ENCODE measurements around the gene BANF2. TPM values are rescaled to one million over a fixed set of nuclear protein-coding genes. Genes with fewer than 3 reads are reported as not detected.

Gene BANF2
- total and polyA plus RNA-seq, 2 of the 13 experiments (the other 11 are each of a cell fraction or from before 2014, with no cell fraction given) = 0.35 TPM; not detected in 1

GRCh38 chr20:17750722-17751045 is 50.9 kb downstream of the BANF2 start (continued):
- peak; percentile 39; the same call in 1 of the 2 replicates for TF ChIP-seq ZFP91 (CRISPR knock-in tag; IDR thresholded peaks at IDR 0.05; ENCODE audit: borderline replicate concordance)
- TF ChIP-seq ZNF784 (CRISPR knock-in tag; IDR thresholded peaks at IDR 0.05; ENCODE audit: borderline replicate concordance) = no peak
- no peak for TF ChIP-seq ZNF530 (CRISPR knock-in tag; IDR thresholded peaks at IDR 0.05; ENCODE audit: low read depth)
- TF ChIP-seq SP140L (CRISPR knock-in tag; IDR thresholded peaks at IDR 0.05; ENCODE audit: borderline replicate concordance) = 0 out of 2 replicates have a peak, but pooled peaks have one; percentile 82
- no peak for TF ChIP-seq CENPBD1 (CRISPR knock-in tag; IDR thresholded peaks at IDR 0.05; ENCODE audit: borderline replicate concordance, low read depth)
- TF ChIP-seq DMAP1 (CRISPR knock-in tag; IDR thresholded peaks at IDR 0.05) = no peak
- TF ChIP-seq PTBP1 (IDR thresholded peaks at IDR 0.05; ENCODE audit: low read depth, low read length, poor library complexity, severe bottlenecking) = no peak
- no peak for TF ChIP-seq SIN3A (IDR thresholded peaks at IDR 0.05; ENCODE audit: borderline replicate concordance, low read depth, low read length)
- TF ChIP-seq IRF1 (CRISPR knock-in tag; IDR thresholded peaks at IDR 0.05; ENCODE audit: low read depth) = no peak
- 0 out of 2 replicates have a peak, but pooled peaks have one; percentile 5 for TF ChIP-seq ZNF225 (CRISPR knock-in tag; IDR thresholded peaks at IDR 0.05)
- no peak for TF ChIP-seq ZNF639 (CRISPR knock-in tag; conservative IDR thresholded peaks at IDR 0.05)
- no peak for TF ChIP-seq KMT2A (CRISPR knock-in tag; IDR thresholded peaks at IDR 0.05)
- no peak for TF ChIP-seq SIX1 (CRISPR knock-in tag; IDR thresholded peaks at IDR 0.05; ENCODE audit: borderline replicate concordance)
- TF ChIP-seq SOX5 (CRISPR knock-in tag; IDR thresholded peaks at IDR 0.05; ENCODE audit: borderline replicate concordance) = no peak
- TF ChIP-seq ZNF691 (CRISPR knock-in tag; IDR thresholded peaks at IDR 0.05; ENCODE audit: borderline replicate concordance, low read depth) = no peak
- TF ChIP-seq ZNF563 (CRISPR knock-in tag; IDR thresholded peaks at IDR 0.05) = 0 out of 2 replicates have a peak, but pooled peaks have one; percentile 38
- TF ChIP-seq RARG (CRISPR knock-in tag; IDR thresholded peaks at IDR 0.05; ENCODE audit: low read depth) = no peak
- TF ChIP-seq USF2 (IDR thresholded peaks at IDR 0.05; ENCODE audit: low read depth, low read length) = no peak
- peak; percentile 43; the same call in 1 of the 2 replicates for TF ChIP-seq USF2 (CRISPR knock-in tag; IDR thresholded peaks at IDR 0.05; ENCODE audit: borderline replicate concordance)
- TF ChIP-seq NR1H2 (CRISPR knock-in tag; IDR thresholded peaks at IDR 0.05; ENCODE audit: borderline replicate concordance, low read depth) = no peak

All from HepG2 (cell line).